Activated CD4-positive, alpha-beta T cell treated with anti-CD3 and anti-CD28 coated beads for 48 hours (primary cell): ENCODE data around the gene KRTAP4-2.
"Not testable (repeated sequence)": the region's sequence is repeated elsewhere in the genome, so short reads cannot be mapped to it uniquely, and the experiment has no call there.

Source experiments
- DNase-seq: peaks from one replicate; pipeline ENCODE4 v3.0.0-alpha.2; 2020

The KRTAP4-2 gene

GRCh38 chr17:41160648-41161047 is 17.4 kb downstream of the KRTAP4-2 start, which contains the start of gene KRTAP4-4:
Gene KRTAP4-4 (minus strand): TSS chr17:41160748. CDS start chr17:41160691, 57 bp downstream.
- DNase-seq: no peak

GRCh38 chr17:41160190-41160589 is 17.8 kb downstream of the KRTAP4-2 start:
- DNase-seq: not testable (repeated sequence)

DNA sequence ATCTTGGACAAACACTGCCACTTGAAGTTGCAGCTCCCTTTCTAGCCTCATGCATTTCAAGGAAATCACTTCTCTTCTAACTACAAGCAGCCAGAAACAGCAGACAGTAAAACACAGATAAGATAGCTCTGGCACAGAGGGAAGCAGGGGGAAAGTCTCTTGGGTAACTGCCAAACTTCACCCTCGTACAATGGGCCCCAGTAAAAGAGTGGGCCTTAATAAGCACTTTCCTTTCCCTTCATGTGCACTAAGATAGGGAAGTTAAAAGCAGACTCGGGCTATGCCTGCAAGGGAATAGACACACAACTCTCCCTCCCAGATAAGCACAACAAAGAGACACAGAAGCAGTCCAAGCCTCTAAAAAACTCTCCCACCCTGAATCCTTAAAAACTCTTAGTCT is 24.2 kb downstream of the KRTAP4-2 start:
- DNase-seq: no peak

- DNase-seq: no peak
These were observed 26.5 kb downstream of the KRTAP4-2 start for GRCh38 chr17:41151525-41151924.

GRCh38 chr17:41150026-41150425 is 28.0 kb downstream of the KRTAP4-2 start:
- no peak for DNase-seq

- no peak for DNase-seq
These were observed 28.4 kb downstream of the KRTAP4-2 start, which contains the start of gene KRTAP4-5 for GRCh38 chr17:41149652-41149985. Gene KRTAP4-5 (minus strand): TSS chr17:41149825. CDS start chr17:41149767, 58 bp downstream.

GRCh38 chr17:41148971-41149651 is 28.9 kb downstream of the KRTAP4-2 start:
- not testable (repeated sequence) for DNase-seq

- DNase-seq: no peak
These were observed 30.4 kb downstream of the KRTAP4-2 start for GRCh38 chr17:41147531-41148204.

GRCh38 chr17:41145261-41145660 is 32.8 kb downstream of the KRTAP4-2 start:
- DNase-seq: no peak

- no peak for DNase-seq
These were observed 33.2 kb downstream of the KRTAP4-2 start for GRCh38 chr17:41144846-41145245.

DNA sequence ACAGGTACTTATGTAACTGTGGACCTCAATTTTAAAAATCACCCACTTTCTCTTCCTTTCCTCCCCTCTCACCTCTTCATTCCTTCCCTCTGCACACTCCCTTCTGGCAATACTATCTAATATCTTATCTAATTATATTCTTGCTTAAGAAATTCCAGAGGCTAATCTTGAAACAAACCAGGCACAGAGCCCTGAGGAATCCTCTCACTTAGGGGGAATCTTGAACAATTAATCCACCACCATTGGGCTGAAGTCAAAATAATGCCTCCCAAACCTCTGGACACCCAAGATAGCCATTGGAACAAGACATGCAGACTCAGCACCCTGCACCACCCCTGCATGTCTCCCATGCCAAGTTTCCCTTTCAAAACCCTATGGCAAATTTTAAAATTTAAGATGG is 36.7 kb downstream of the KRTAP4-2 start:
- no peak for DNase-seq

- no peak for DNase-seq
These were observed 37.5 kb downstream of the KRTAP4-2 start, which contains the start of gene KRTAP4-6 for GRCh38 chr17:41140360-41141131. Gene KRTAP4-6 (minus strand): TSS chr17:41140544. CDS start chr17:41140487, 57 bp downstream.

- DNase-seq: not testable (repeated sequence)
These were observed 38.2 kb downstream of the KRTAP4-2 start for GRCh38 chr17:41139865-41140264.

DNA sequence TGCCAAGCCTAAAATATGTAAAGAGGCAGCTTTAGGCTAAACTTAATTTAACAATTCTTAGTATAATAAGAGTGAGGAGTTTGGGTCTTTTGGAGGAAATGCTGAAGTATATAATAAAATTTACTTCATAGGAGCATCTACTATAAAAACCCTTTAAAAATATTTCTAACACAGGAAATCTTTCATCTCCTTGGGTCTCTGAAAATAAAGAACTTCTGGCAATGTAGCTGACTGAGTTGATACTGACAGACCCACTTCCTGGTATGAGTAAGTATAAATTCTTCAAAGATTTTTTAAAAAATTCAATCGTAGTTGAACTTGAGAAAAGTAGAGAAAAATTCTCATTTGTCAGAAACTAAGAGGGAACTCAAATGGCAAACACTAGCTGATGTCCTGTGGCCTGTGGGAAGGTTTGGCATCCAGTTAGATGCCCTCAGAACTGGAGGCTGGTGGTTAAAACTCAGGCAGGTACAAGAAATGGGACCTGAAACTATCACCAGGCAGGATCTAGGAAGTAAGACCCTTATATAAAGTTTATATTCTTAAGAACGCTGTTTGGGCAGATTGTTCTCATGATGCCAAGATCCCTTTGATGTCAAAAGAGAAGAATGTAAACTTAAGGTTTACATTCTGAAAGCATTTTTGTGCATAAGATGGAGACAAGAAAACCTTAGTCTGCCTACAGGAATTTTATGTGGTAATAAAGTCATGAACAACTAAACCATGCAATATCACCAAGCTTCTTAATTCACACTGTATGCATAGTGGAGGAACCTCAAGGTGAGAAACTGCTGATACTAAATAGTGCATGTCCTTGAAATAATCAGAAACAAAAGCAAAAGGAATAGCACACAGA is 43.9 kb downstream of the KRTAP4-2 start:
- no peak for DNase-seq

DNA sequence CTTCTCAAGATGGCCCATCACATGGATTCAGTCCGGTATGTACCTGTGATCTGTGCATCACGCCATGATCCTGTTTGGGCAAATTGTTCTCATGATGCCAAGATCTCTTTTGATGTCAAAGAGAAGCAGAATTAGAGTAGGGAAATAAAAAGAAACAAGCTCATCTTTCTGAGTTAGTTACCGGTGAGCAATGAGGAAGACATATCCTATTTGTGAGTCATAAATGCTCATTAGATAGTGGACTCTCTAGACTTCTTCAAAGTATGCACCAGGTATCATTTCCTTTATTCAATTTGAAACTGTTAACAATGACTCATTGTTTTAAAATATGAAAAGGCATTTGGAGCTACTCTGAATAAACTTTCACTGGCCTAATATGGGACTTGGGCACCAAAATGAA is 46.0 kb downstream of the KRTAP4-2 start:
- DNase-seq: no peak
